ENCODE results near the gene KIRREL1.

The KIRREL1 gene

GRCh38 chr1:158068918-158069317 lies 75.5 kb downstream of the KIRREL1 start:
- H3K27me3 ChIP-seq (ENCODE audit: insufficient read depth, low read depth, severe bottlenecking), result no peaks in the 10 kb centered on the region
- H3K4me3 ChIP-seq (ENCODE audit: low read depth, low read length), result no peak overlapping the region
- TF ChIP-seq, protein P1, sequence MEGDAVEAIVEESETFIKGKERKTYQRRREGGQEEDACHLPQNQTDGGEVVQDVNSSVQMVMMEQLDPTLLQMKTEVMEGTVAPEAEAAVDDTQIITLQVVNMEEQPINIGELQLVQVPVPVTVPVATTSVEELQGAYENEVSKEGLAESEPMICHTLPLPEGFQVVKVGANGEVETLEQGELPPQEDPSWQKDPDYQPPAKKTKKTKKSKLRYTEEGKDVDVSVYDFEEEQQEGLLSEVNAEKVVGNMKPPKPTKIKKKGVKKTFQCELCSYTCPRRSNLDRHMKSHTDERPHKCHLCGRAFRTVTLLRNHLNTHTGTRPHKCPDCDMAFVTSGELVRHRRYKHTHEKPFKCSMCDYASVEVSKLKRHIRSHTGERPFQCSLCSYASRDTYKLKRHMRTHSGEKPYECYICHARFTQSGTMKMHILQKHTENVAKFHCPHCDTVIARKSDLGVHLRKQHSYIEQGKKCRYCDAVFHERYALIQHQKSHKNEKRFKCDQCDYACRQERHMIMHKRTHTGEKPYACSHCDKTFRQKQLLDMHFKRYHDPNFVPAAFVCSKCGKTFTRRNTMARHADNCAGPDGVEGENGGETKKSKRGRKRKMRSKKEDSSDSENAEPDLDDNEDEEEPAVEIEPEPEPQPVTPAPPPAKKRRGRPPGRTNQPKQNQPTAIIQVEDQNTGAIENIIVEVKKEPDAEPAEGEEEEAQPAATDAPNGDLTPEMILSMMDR (IDR thresholded peaks at IDR 0.05; ENCODE audit: low read depth, low read length), result no peak
- H3K27ac ChIP-seq, result peak overlapping the region; percentile 64
- no peaks in the 10 kb centered on the region for H3K9me3 ChIP-seq (ENCODE audit: severe bottlenecking)
- no peak for DNase-seq
- peaks cover 28% of the 10 kb centered on the region for H3K36me3 ChIP-seq

DNA sequence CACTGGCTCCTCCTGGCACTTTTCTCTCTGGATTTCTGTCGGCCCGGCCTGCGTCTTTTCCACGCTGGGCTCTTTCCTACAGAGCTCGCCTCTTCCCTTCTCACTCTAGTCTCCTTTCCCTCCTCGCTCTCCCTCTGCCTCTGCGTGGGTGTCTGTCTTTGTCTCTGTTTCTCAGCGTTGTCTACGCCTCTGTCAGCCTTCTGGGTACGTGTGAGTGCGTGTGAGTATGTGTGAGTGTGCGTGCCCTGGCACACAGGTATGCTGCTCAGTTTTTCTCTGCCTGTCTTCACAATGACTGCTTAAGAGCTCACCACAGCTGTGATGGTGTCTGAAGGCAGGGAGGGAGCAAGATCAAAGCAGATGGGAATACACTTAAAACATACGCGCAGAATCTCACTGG lies 77.7 kb downstream of the KIRREL1 start:
- H3K9me3 ChIP-seq (ENCODE audit: severe bottlenecking), result no peaks in the 10 kb centered on the region
- peaks cover 33% of the 10 kb centered on the region for H3K36me3 ChIP-seq
- no peak overlapping the region for H3K4me3 ChIP-seq (ENCODE audit: low read depth, low read length)
- TF ChIP-seq, protein P1 (IDR thresholded peaks at IDR 0.05; ENCODE audit: low read depth, low read length), result no peak
- no peaks in the 10 kb centered on the region for H3K27me3 ChIP-seq (ENCODE audit: insufficient read depth, low read depth, severe bottlenecking)
- H3K27ac ChIP-seq, result peak overlapping the region; percentile 3; the same call in 1 of the 2 replicates
- DNase-seq, result no peak

DNA sequence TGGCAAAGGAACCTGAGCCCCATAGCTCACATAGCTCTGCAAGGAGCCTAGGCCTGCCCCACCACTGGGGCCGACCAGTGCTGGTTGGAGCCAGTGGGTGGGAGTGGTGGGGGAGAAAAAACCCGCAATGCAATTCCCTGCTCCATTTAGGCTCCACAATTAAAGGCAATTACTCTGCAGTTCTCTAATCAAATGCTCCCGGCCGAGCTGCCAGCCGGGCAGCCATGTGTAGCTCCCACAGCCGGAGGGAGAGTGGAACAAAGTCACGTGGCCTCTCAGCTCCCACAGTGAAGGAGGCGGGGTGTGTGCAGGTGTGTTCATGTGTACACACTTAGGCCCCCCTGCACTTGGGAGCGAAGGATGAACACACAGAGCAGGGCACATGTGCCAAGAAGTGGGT lies 81.6 kb downstream of the KIRREL1 start:
- Histone ChIP-seq H3K27me3 (ENCODE audit: insufficient read depth, low read depth, severe bottlenecking) (no peaks in the 10 kb centered on the region), H3K4me3 (ENCODE audit: low read depth, low read length) (no peak overlapping the region), H3K9me3 (ENCODE audit: severe bottlenecking) (no peaks in the 10 kb centered on the region), H3K27ac (no peak overlapping the region), H3K36me3 (peaks cover 61% of the 10 kb centered on the region)
- TF ChIP-seq, protein P1 (IDR thresholded peaks at IDR 0.05; ENCODE audit: low read depth, low read length), result no peak
- DNase-seq, result no peak

DNA sequence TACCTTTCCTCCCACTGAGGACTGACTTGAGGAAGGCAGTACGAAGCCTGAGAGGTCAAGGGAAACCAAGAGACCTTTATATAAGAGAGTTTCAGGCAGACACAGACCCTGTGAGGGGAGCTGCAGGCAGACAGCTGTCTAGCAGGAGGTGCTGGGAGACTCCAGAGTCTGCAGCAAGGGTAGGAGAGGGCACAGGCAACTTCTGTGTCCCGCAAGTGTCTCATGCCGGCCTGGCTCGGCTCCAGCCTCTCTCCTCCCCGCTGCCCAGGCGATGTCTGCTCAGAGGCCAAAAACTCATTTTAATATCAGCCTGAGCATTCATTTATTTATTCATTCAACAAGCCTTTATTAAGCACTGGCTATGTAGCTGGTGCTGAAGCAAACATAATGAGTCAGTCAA lies 83.0 kb downstream of the KIRREL1 start:
- H3K9me3 ChIP-seq (ENCODE audit: severe bottlenecking), result no peaks in the 10 kb centered on the region
- TF ChIP-seq, protein P1 (IDR thresholded peaks at IDR 0.05; ENCODE audit: low read depth, low read length), result no peak
- peaks cover 71% of the 10 kb centered on the region for H3K36me3 ChIP-seq
- H3K4me3 ChIP-seq (ENCODE audit: low read depth, low read length), result no peak overlapping the region
- no peak for DNase-seq
- H3K27me3 ChIP-seq (ENCODE audit: insufficient read depth, low read depth, severe bottlenecking), result no peaks in the 10 kb centered on the region
- no peak overlapping the region for H3K27ac ChIP-seq

DNA sequence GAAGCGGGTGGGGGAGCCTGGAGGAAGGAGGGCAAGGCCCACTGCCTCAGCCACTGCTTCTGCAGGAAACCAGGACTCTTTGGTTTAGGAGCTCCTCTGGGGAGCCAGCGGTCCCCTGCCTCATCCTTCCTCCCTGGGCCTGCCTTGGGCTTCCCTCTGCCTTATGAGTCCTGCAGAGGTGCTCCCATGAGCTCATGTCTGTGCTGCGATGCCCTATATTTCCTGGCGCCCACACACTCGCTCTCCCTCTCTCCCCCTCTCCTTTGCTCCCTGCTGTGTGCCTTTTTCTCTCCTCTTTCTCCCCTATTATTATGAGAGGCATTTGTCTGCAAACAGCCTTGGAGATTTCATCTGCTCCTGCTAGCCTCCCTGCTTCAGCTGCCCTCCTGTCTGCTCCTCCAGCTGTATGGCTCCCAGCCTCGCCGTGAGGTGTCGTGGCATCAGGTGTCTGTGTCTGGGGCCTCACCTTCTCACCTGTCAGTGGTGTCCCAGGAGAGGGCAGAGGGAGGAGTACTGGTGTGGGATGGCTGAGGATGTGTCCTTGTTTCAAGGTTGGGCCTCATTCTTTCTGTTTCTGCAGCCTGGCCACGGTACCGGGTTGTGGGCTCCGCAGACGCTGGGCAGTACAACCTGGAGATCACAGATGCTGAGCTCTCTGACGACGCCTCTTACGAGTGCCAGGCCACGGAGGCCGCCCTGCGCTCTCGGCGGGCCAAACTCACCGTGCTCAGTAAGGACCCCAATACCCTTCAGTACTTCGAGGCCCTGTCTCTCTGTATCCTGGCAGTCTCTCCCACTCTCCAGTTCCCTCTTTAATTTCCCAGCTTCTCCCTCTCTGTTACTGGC lies 84.2 kb downstream of the KIRREL1 start:
- H3K9me3 ChIP-seq (ENCODE audit: severe bottlenecking), result no peaks in the 10 kb centered on the region
- peak overlapping the region; percentile 10; the same call in 1 of the 2 replicates for H3K27ac ChIP-seq
- TF ChIP-seq, protein P1 (IDR thresholded peaks at IDR 0.05; ENCODE audit: low read depth, low read length), result no peak
- H3K4me3 ChIP-seq (ENCODE audit: low read depth, low read length), result no peak overlapping the region
- no peak for DNase-seq
- H3K27me3 ChIP-seq (ENCODE audit: insufficient read depth, low read depth, severe bottlenecking), result no peaks in the 10 kb centered on the region
- H3K36me3 ChIP-seq, result peaks cover 75% of the 10 kb centered on the region

Measured in WERI-Rb-1 (cell line).